Measurements from ENCODE around the gene DNMT1. TPM values are rescaled to one million over a fixed set of nuclear protein-coding genes. Genes with fewer than 3 reads are reported as not detected.

The DNMT1 gene
- polyA plus RNA-seq, 1 donor from 2014 or later: 58.4 TPM

GRCh38 chr19:10149427-10149826, 45.3 kb downstream of the DNMT1 start:
- H3K4me2 ChIP-seq (ENCODE audit: low read length): no peak overlapping the region
- no peaks in the 10 kb centered on the region for H3K9me3 ChIP-seq (ENCODE audit: low read length)
- no peaks in the 10 kb centered on the region for H3K36me3 ChIP-seq (ENCODE audit: insufficient read depth, low read length)
- H4K20me1 ChIP-seq (ENCODE audit: insufficient read depth): no peaks in the 10 kb centered on the region
- no peaks in the 10 kb centered on the region for H3K9me2 ChIP-seq (ENCODE audit: insufficient read depth, low read length)
- H3K27ac ChIP-seq (ENCODE audit: low read length): no peak overlapping the region
- no peak overlapping the region for H2AFZ ChIP-seq (ENCODE audit: low read depth, low read length)
- no peaks in the 10 kb centered on the region for H3K27me3 ChIP-seq (ENCODE audit: insufficient read depth, low read depth, low read length)
- no peak overlapping the region for H3K4me3 ChIP-seq (ENCODE audit: low read length)
- H3K79me2 ChIP-seq (replicated peaks; ENCODE audit: insufficient read depth, low read length): no peaks in the 10 kb centered on the region
- TF ChIP-seq MXI1 (conservative IDR thresholded peaks at IDR 0.05; ENCODE audit: poor library complexity, severe bottlenecking) (no peak), POLR2AphosphoS5 (IDR thresholded peaks at IDR 0.05) (no peak), REST (IDR thresholded peaks at IDR 0.05; ENCODE audit: borderline replicate concordance) (no peak), EP300 (conservative IDR thresholded peaks at IDR 0.05; ENCODE audit: poor library complexity, severe bottlenecking) (no peak), EZH2 (IDR thresholded peaks at IDR 0.05; ENCODE audit: borderline replicate concordance, insufficient read depth, low read length, poor library complexity, severe bottlenecking) (no peak), SMC3 (conservative IDR thresholded peaks at IDR 0.05; ENCODE audit: poor library complexity) (no peak), RAD21 (conservative IDR thresholded peaks at IDR 0.05) (no peak), CTCF (IDR thresholded peaks at IDR 0.05; ENCODE audit: poor library complexity, severe bottlenecking) (no peak), TAF1 (IDR thresholded peaks at IDR 0.05; ENCODE audit: low read depth) (no peak)
- no peaks in the 10 kb centered on the region for H3F3A ChIP-seq (ENCODE audit: insufficient read depth, low read length, poor library complexity, severe bottlenecking)
- no peak overlapping the region for H3K9ac ChIP-seq (ENCODE audit: low read length)

- Histone ChIP-seq H3K4me2 (ENCODE audit: low read length) (no peak overlapping the region), H3K4me3 (ENCODE audit: low read length) (no peak overlapping the region), H3K79me2 (replicated peaks; ENCODE audit: insufficient read depth, low read length) (no peaks in the 10 kb centered on the region), H3F3A (ENCODE audit: insufficient read depth, low read length, poor library complexity, severe bottlenecking) (no peaks in the 10 kb centered on the region), H3K27ac (ENCODE audit: low read length) (no peak overlapping the region), H3K9me3 (ENCODE audit: low read length) (no peaks in the 10 kb centered on the region), H4K20me1 (ENCODE audit: insufficient read depth) (no peaks in the 10 kb centered on the region), H3K36me3 (ENCODE audit: insufficient read depth, low read length) (no peaks in the 10 kb centered on the region), H2AFZ (ENCODE audit: low read depth, low read length) (no peak overlapping the region), H3K9ac (ENCODE audit: low read length) (no peak overlapping the region), H3K27me3 (ENCODE audit: insufficient read depth, low read depth, low read length) (no peaks in the 10 kb centered on the region), H3K9me2 (ENCODE audit: insufficient read depth, low read length) (no peaks in the 10 kb centered on the region)
- no peak for TF ChIP-seq POLR2AphosphoS5 (IDR thresholded peaks at IDR 0.05)
- TF ChIP-seq MXI1 (conservative IDR thresholded peaks at IDR 0.05; ENCODE audit: poor library complexity, severe bottlenecking): no peak
- TF ChIP-seq SMC3 (conservative IDR thresholded peaks at IDR 0.05; ENCODE audit: poor library complexity): no peak
Observed at GRCh38 chr19:10146142-10146541, 48.6 kb downstream of the DNMT1 start.

- Histone ChIP-seq H4K20me1 (ENCODE audit: insufficient read depth) (no peaks in the 10 kb centered on the region), H3K36me3 (ENCODE audit: insufficient read depth, low read length) (peaks cover 4% of the 10 kb centered on the region), H3K27ac (ENCODE audit: low read length) (no peak overlapping the region)
Observed at GRCh38 chr19:10145031-10145430, 49.7 kb downstream of the DNMT1 start.

More at GRCh38 chr19:10145031-10145430, 49.7 kb downstream of the DNMT1 start:
- H3K9ac ChIP-seq (ENCODE audit: low read length): no peak overlapping the region
- H3K9me3 ChIP-seq (ENCODE audit: low read length): no peaks in the 10 kb centered on the region
- H3F3A ChIP-seq (ENCODE audit: insufficient read depth, low read length, poor library complexity, severe bottlenecking): no peaks in the 10 kb centered on the region
- no peak overlapping the region for H3K4me2 ChIP-seq (ENCODE audit: low read length)
- H3K79me2 ChIP-seq (replicated peaks; ENCODE audit: insufficient read depth, low read length): no peaks in the 10 kb centered on the region
- H3K27me3 ChIP-seq (ENCODE audit: insufficient read depth, low read depth, low read length): no peaks in the 10 kb centered on the region
- no peak overlapping the region for H2AFZ ChIP-seq (ENCODE audit: low read depth, low read length)
- TF ChIP-seq RAD21 (conservative IDR thresholded peaks at IDR 0.05): no peak
- TF ChIP-seq EP300 (conservative IDR thresholded peaks at IDR 0.05; ENCODE audit: poor library complexity, severe bottlenecking): no peak
- no peak for TF ChIP-seq TAF1 (IDR thresholded peaks at IDR 0.05; ENCODE audit: low read depth)
- no peak for TF ChIP-seq REST (IDR thresholded peaks at IDR 0.05; ENCODE audit: borderline replicate concordance)
- TF ChIP-seq MXI1 (conservative IDR thresholded peaks at IDR 0.05; ENCODE audit: poor library complexity, severe bottlenecking): no peak
- no peak for TF ChIP-seq CTCF (IDR thresholded peaks at IDR 0.05; ENCODE audit: poor library complexity, severe bottlenecking)
- no peak for TF ChIP-seq POLR2AphosphoS5 (IDR thresholded peaks at IDR 0.05)
- TF ChIP-seq EZH2 (IDR thresholded peaks at IDR 0.05; ENCODE audit: borderline replicate concordance, insufficient read depth, low read length, poor library complexity, severe bottlenecking): no peak
- TF ChIP-seq SMC3 (conservative IDR thresholded peaks at IDR 0.05; ENCODE audit: poor library complexity): no peak
- H3K4me3 ChIP-seq (ENCODE audit: low read length): no peak overlapping the region
- no peaks in the 10 kb centered on the region for H3K9me2 ChIP-seq (ENCODE audit: insufficient read depth, low read length)
